Loucy (cell line): Measurements from ENCODE around the gene USP31.

Source experiments
- H2AFZ ChIP-seq: fragments of 200-600 bp; sonication (generic); 2 replicates; pipeline ENCODE4 v1.6.0; 2016; ENCODE audit warnings: antibody characterized with exemption, mild to moderate bottlenecking, low read length, moderate library complexity
- H3F3A ChIP-seq: fragments of 200-600 bp; 2 replicates; pipeline ENCODE4 v1.6.0; 2016; ENCODE audit warnings: antibody characterized with exemption, low read depth, mild to moderate bottlenecking
- H3K27me3 ChIP-seq: fragments of 200-600 bp; sonication (generic); 2 replicates; pipeline ENCODE4 v1.6.1; 2014; ENCODE audit warnings: low read length, mild to moderate bottlenecking; ENCODE audit not compliant: insufficient read depth, poor library complexity, severe bottlenecking
- H3K36me3 ChIP-seq: fragments of 200-600 bp; sonication (generic); 2 replicates; pipeline ENCODE4 v1.6.1; 2016; ENCODE audit warnings: low read length; ENCODE audit not compliant: insufficient read depth
- H3K4me1 ChIP-seq: fragments of 200-600 bp; sonication (generic); 2 replicates; pipeline ENCODE4 v1.5.1; 2014; ENCODE audit warnings: low read length, mild to moderate bottlenecking; ENCODE audit not compliant: insufficient read depth, poor library complexity, severe bottlenecking
- H3K4me2 ChIP-seq: fragments of 200-600 bp; sonication (generic); 2 replicates; pipeline ENCODE4 v1.6.0; 2014; ENCODE audit warnings: antibody characterized with exemption, low read length, low read depth, mild to moderate bottlenecking; ENCODE audit not compliant: poor library complexity, severe bottlenecking
- H3K4me3 ChIP-seq: fragments of 200-600 bp; sonication (generic); 2 replicates; pipeline ENCODE4 v1.5.1; 2014; ENCODE audit warnings: low read length, mild to moderate bottlenecking, mixed read lengths; ENCODE audit not compliant: poor library complexity, severe bottlenecking
- H3K79me2 ChIP-seq: fragments of 200-600 bp; sonication (generic); 2 replicates; pipeline ENCODE4 v1.6.1; 2014; ENCODE audit warnings: low read length; ENCODE audit not compliant: insufficient read depth
- H3K9ac ChIP-seq: fragments of 200-600 bp; sonication (generic); 2 replicates; pipeline ENCODE4 v1.6.0; 2014; ENCODE audit warnings: mild to moderate bottlenecking, low read depth, low read length, moderate library complexity; ENCODE audit not compliant: poor library complexity, severe bottlenecking
- H3K9me2 ChIP-seq: fragments of 200-600 bp; sonication (generic); replicated peaks from 2 replicates; pipeline ENCODE4 v1.6.1; 2016; ENCODE audit warnings: low read depth, low read length, mixed read lengths
- H3K9me3 ChIP-seq: fragments of 200-600 bp; sonication (generic); 2 replicates; pipeline ENCODE4 v1.6.1; 2014; ENCODE audit warnings: mild to moderate bottlenecking, antibody characterized with exemption, low read length, low read depth; ENCODE audit not compliant: insufficient read depth
- H4K20me1 ChIP-seq: fragments of 200-600 bp; sonication (generic); 2 replicates; pipeline ENCODE4 v1.6.0; 2014; ENCODE audit warnings: antibody characterized with exemption, low read length, mild to moderate bottlenecking; ENCODE audit not compliant: insufficient read depth, poor library complexity, severe bottlenecking
- EZH2phosphoT487 ChIP-seq: fragments of 200-600 bp; IDR thresholded peaks from 2 replicates; pipeline ENCODE4 v1.6.1; 2018; ENCODE audit warnings: antibody characterized with exemption, mild to moderate bottlenecking, moderate library complexity, borderline replicate concordance
- TF ChIP-seq, protein P1 (sequence below): fragments of 200-600 bp; sonication (generic); conservative IDR thresholded peaks from 2 replicates; pipeline ENCODE4 v1.5.1; 2014; ENCODE audit warnings: mild to moderate bottlenecking, antibody characterized with exemption, low read length

The USP31 gene

GRCh38 chr16:23092072-23092800, 57.0 kb downstream of the USP31 start:
- Histone ChIP-seq H2AFZ (no peak overlapping the region), H3K9me3 (no peaks in the 10 kb centered on the region), H4K20me1 (no peaks in the 10 kb centered on the region), H3K4me1 (no peaks in the 10 kb centered on the region), H3K79me2 (no peaks in the 10 kb centered on the region), H3K27me3 (no peaks in the 10 kb centered on the region), H3K9me2 (no peaks in the 10 kb centered on the region), H3K9ac (no peak overlapping the region), H3K4me3 (no peak overlapping the region), H3F3A (no peaks in the 10 kb centered on the region), H3K4me2 (no peak overlapping the region), H3K36me3 (peaks cover 14% of the 10 kb centered on the region; the same call in 1 of the 2 replicates)
- TF ChIP-seq, protein P1, sequence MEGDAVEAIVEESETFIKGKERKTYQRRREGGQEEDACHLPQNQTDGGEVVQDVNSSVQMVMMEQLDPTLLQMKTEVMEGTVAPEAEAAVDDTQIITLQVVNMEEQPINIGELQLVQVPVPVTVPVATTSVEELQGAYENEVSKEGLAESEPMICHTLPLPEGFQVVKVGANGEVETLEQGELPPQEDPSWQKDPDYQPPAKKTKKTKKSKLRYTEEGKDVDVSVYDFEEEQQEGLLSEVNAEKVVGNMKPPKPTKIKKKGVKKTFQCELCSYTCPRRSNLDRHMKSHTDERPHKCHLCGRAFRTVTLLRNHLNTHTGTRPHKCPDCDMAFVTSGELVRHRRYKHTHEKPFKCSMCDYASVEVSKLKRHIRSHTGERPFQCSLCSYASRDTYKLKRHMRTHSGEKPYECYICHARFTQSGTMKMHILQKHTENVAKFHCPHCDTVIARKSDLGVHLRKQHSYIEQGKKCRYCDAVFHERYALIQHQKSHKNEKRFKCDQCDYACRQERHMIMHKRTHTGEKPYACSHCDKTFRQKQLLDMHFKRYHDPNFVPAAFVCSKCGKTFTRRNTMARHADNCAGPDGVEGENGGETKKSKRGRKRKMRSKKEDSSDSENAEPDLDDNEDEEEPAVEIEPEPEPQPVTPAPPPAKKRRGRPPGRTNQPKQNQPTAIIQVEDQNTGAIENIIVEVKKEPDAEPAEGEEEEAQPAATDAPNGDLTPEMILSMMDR: no peak
- no peak for TF ChIP-seq EZH2phosphoT487

GRCh38 chr16:23089111-23089510, 60.1 kb downstream of the USP31 start:
- Histone ChIP-seq H3F3A (no peaks in the 10 kb centered on the region), H3K9ac (no peak overlapping the region), H3K4me1 (no peaks in the 10 kb centered on the region), H3K9me2 (no peaks in the 10 kb centered on the region), H3K4me2 (no peak overlapping the region), H2AFZ (no peak overlapping the region), H3K4me3 (no peak overlapping the region), H3K9me3 (no peaks in the 10 kb centered on the region), H3K79me2 (no peaks in the 10 kb centered on the region), H4K20me1 (no peaks in the 10 kb centered on the region), H3K27me3 (no peaks in the 10 kb centered on the region), H3K36me3 (peaks cover 20% of the 10 kb centered on the region; the same call in 1 of the 2 replicates)
- TF ChIP-seq, protein P1: no peak
- no peak for TF ChIP-seq EZH2phosphoT487

DNA sequence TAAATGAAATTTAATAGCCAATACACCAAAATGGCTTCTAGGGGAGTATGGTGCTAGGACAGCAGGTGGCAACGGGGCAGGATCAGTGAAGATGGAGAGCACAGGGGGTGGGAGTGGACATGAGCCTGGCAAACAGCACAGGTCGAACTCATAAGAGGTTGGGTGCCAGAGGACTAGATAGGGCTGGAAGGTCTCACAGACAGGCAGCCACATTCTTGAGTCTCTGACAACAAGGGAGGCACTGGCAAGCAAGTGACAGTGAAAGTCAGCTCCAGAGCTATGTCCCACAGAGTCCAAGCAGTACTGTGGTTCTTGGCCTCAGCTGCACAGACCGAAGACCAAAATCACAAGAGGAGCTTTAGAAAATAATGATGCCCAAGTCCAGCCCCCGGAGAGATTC, 61.2 kb downstream of the USP31 start:
- Histone ChIP-seq H3K9ac (no peak overlapping the region), H3K27me3 (no peaks in the 10 kb centered on the region), H2AFZ (no peak overlapping the region), H3K9me3 (no peaks in the 10 kb centered on the region), H3K9me2 (no peaks in the 10 kb centered on the region), H3F3A (no peaks in the 10 kb centered on the region), H3K4me1 (no peaks in the 10 kb centered on the region), H4K20me1 (no peaks in the 10 kb centered on the region), H3K79me2 (no peaks in the 10 kb centered on the region), H3K4me3 (no peak overlapping the region), H3K36me3 (peaks cover 22% of the 10 kb centered on the region; the same call in 1 of the 2 replicates), H3K4me2 (no peak overlapping the region)
- no peak for TF ChIP-seq EZH2phosphoT487
- TF ChIP-seq, protein P1: no peak
